ENCODE measurements around the gene TOX3.

DNA sequence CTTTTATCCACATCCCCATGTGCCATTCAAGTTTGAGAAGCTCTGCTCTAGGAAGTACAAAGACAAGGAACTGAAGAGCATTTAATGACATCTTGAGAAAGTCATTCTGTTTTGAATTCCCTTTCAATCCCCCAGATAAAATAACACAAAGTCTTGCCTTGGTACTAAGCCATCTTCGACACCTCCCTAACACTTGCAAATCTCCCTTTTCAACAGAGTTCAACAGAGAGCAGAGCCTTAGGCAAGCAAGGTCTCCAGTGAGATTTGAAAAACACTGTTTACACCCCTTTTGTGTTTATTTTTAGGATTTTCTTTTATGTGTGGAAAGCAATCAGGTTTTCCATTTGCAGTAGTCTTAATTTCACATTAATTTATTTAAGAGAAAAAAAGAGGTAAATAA, 13.6 kb downstream of the TOX3 start:
- TF ChIP-seq, protein P1, sequence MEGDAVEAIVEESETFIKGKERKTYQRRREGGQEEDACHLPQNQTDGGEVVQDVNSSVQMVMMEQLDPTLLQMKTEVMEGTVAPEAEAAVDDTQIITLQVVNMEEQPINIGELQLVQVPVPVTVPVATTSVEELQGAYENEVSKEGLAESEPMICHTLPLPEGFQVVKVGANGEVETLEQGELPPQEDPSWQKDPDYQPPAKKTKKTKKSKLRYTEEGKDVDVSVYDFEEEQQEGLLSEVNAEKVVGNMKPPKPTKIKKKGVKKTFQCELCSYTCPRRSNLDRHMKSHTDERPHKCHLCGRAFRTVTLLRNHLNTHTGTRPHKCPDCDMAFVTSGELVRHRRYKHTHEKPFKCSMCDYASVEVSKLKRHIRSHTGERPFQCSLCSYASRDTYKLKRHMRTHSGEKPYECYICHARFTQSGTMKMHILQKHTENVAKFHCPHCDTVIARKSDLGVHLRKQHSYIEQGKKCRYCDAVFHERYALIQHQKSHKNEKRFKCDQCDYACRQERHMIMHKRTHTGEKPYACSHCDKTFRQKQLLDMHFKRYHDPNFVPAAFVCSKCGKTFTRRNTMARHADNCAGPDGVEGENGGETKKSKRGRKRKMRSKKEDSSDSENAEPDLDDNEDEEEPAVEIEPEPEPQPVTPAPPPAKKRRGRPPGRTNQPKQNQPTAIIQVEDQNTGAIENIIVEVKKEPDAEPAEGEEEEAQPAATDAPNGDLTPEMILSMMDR (IDR thresholded peaks at IDR 0.05; ENCODE audit: control extremely low read depth in 1 of 3, insufficient read depth in 1 of 3, low read depth in 1 of 3, low read length in 3 of 3): no peak
- no peak for TF ChIP-seq BRCA1 (IDR thresholded peaks at IDR 0.05; ENCODE audit: low read depth, low read length)
- TF ChIP-seq CHD2 (IDR thresholded peaks at IDR 0.05; ENCODE audit: low read length): no peak
- TF ChIP-seq, protein P2, sequence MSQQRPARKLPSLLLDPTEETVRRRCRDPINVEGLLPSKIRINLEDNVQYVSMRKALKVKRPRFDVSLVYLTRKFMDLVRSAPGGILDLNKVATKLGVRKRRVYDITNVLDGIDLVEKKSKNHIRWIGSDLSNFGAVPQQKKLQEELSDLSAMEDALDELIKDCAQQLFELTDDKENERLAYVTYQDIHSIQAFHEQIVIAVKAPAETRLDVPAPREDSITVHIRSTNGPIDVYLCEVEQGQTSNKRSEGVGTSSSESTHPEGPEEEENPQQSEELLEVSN (IDR thresholded peaks at IDR 0.05): no peak
- TF ChIP-seq EGR1 (IDR thresholded peaks at IDR 0.05; ENCODE audit: borderline replicate concordance, low read depth, low read length): no peak
- no peak for TF ChIP-seq RNF2 (IDR thresholded peaks at IDR 0.05; ENCODE audit: borderline replicate concordance, low read depth, low read length, missing control alignments, poor library complexity, severe bottlenecking)

Measured in H1 (cell line).